ENCODE data around the gene ZFP42.

DNA sequence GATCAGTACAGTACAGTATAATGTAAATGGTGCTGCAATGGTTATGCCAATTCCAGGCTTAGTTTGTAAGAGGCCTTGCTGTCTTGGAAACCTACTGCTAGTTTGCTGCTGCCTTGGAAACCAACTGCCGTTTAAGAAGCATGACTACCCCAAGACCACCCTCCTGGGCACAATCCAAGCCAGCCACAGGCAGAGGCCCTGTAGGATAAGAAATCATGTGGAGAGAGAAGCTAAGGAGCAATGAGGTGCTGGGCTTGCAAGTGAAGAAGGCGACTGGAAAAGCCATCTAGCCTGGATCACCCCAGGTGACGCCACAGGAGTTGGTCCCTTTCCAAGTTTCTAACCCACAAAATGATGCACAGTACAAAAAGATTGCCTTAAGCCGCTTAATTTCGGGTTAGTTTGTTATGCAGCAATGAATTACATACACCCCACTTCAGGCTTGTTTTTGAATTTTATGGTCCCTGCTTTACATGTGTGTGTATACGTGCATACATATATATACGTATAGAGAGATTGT is 16.9 kb downstream of the ZFP42 start:
- TF ChIP-seq, protein P1, sequence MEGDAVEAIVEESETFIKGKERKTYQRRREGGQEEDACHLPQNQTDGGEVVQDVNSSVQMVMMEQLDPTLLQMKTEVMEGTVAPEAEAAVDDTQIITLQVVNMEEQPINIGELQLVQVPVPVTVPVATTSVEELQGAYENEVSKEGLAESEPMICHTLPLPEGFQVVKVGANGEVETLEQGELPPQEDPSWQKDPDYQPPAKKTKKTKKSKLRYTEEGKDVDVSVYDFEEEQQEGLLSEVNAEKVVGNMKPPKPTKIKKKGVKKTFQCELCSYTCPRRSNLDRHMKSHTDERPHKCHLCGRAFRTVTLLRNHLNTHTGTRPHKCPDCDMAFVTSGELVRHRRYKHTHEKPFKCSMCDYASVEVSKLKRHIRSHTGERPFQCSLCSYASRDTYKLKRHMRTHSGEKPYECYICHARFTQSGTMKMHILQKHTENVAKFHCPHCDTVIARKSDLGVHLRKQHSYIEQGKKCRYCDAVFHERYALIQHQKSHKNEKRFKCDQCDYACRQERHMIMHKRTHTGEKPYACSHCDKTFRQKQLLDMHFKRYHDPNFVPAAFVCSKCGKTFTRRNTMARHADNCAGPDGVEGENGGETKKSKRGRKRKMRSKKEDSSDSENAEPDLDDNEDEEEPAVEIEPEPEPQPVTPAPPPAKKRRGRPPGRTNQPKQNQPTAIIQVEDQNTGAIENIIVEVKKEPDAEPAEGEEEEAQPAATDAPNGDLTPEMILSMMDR (IDR thresholded peaks at IDR 0.05): no peak
- no peak for TF ChIP-seq POLR2A (IDR thresholded peaks at IDR 0.05)
- TF ChIP-seq EP300 (IDR thresholded peaks at IDR 0.05): no peak
